Measurements from ENCODE around the gene SLC12A9. TPM values are rescaled to one million over a fixed set of nuclear protein-coding genes. Genes with fewer than 3 reads are reported as not detected.
"Not testable (repeated sequence)": the region's sequence is repeated elsewhere in the genome, so short reads cannot be mapped to it uniquely, and the experiment has no call there.

The SLC12A9 gene
- total RNA-seq, 1 donor, result 16.0 TPM

DNA sequence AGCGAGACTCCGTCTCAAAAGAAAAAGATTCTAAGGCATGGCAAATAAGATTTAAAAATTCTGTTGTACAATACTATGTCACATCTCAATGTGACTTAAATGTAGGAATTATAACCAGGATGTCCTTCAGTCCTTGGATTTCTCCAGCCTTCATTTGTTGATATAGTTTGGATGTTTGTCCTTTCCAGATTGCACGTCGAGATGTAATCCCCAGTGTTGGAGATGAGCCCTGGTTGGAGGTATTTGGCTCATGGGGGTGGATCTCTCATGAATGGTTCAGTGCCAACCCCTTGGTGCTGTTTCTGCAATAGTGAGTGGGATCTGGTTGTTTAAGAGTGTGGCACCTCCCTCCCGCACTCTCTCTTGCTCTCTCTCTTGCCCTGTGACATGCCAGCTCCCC lies 56.0 kb downstream of the SLC12A9 start:
- H3K4me3 ChIP-seq (ENCODE audit: low read depth, low read length), result no peak overlapping the region
- no peak for TF ChIP-seq CTCF (IDR thresholded peaks at IDR 0.05; ENCODE audit: insufficient read depth, low read depth, low read length)
- DNase-seq (ENCODE audit: low read depth), result no peak

- not testable (repeated sequence) for DNase-seq (ENCODE audit: low read depth); H3K4me3 ChIP-seq (ENCODE audit: low read depth, low read length)
These were observed 57.9 kb downstream of the SLC12A9 start for GRCh38 chr7:100910443-100910842.

- H3K4me3 ChIP-seq (ENCODE audit: low read depth, low read length), result no peak overlapping the region
- DNase-seq (ENCODE audit: low read depth), result no peak
- no peak for TF ChIP-seq CTCF (IDR thresholded peaks at IDR 0.05; ENCODE audit: insufficient read depth, low read depth, low read length)
These were observed 59.0 kb downstream of the SLC12A9 start for GRCh38 chr7:100911484-100911883.

- DNase-seq (ENCODE audit: low read depth), result no peak
- TF ChIP-seq CTCF (IDR thresholded peaks at IDR 0.05; ENCODE audit: insufficient read depth, low read depth, low read length), result no peak
- H3K4me3 ChIP-seq (ENCODE audit: low read depth, low read length), result no peak overlapping the region
These were observed 61.8 kb downstream of the SLC12A9 start for GRCh38 chr7:100914208-100914878.

- DNase-seq (ENCODE audit: low read depth), result no peak
- TF ChIP-seq CTCF (IDR thresholded peaks at IDR 0.05; ENCODE audit: insufficient read depth, low read depth, low read length), result no peak
- H3K4me3 ChIP-seq (ENCODE audit: low read depth, low read length), result no peak overlapping the region
These were observed 62.5 kb downstream of the SLC12A9 start for GRCh38 chr7:100914879-100915447.

Small RNA genes lying within 50 kb of the gene (small RNA-seq; reads per million reads assigned to genes)
- gene RN7SL549P (not detected), gene RN7SL750P (not detected)

Other genes starting within 250 kb of the SLC12A9 start
- 5.2 and 7.1 TPM in 2 replicates for gene MOSPD3, start 240.2 kb upstream of the SLC12A9 start, total RNA-seq
- under 0.01 and 0.43 TPM in 2 replicates for gene TFR2, start 211.2 kb upstream of the SLC12A9 start, total RNA-seq
- not detected in 2 replicates for gene ACTL6B, start 196.3 kb upstream of the SLC12A9 start, total RNA-seq
- 88.1 and 97.9 TPM in 2 replicates for gene GNB2, start 179.0 kb upstream of the SLC12A9 start, total RNA-seq
- 15.5 and 19.6 TPM in 2 replicates for gene GIGYF1, start 158.5 kb upstream of the SLC12A9 start, total RNA-seq
- 34.1 and 46.7 TPM in 2 replicates for gene POP7, start 146.6 kb upstream of the SLC12A9 start, total RNA-seq
- gene EPO, start 132.2 kb upstream of the SLC12A9 start, total RNA-seq, result not detected in 2 replicates
- not detected in 2 replicates for gene ZAN, start 119.1 kb upstream of the SLC12A9 start, total RNA-seq
- gene EPHB4, start 25.2 kb upstream of the SLC12A9 start, total RNA-seq, result 44.1 and 82.0 TPM in 2 replicates
- gene TRIP6, start 14.7 kb downstream of the SLC12A9 start, total RNA-seq, result 86.0 and 106 TPM in 2 replicates
- 50.1 and 50.6 TPM in 2 replicates for gene SRRT, start 22.4 kb downstream of the SLC12A9 start, total RNA-seq
- gene UFSP1, start 37.0 kb downstream of the SLC12A9 start, total RNA-seq, result 5.6 and 7.1 TPM in 2 replicates
- gene ACHE, start 43.2 kb downstream of the SLC12A9 start, total RNA-seq, result not detected in 2 replicates
- gene MUC3A, start 96.8 kb downstream of the SLC12A9 start, total RNA-seq, result not detected in 2 replicates
- gene MUC12, start 116.9 kb downstream of the SLC12A9 start, total RNA-seq, result under 0.01 TPM in 1 of 2 replicates, not detected in the other
- not detected in 2 replicates for gene MUC17, start 167.4 kb downstream of the SLC12A9 start, total RNA-seq
- 11.0 and 16.0 TPM in 2 replicates for gene TRIM56, start 232.8 kb downstream of the SLC12A9 start, total RNA-seq